NCI-H2081 (cell line): ENCODE data around the gene COG7.

ENCODE experiments used
- DNase-seq, 2 experiments: peaks; one replicate each; lab custom pipeline; 2025; lab: John Stamatoyannopoulos, UW

Gene COG7

DNA sequence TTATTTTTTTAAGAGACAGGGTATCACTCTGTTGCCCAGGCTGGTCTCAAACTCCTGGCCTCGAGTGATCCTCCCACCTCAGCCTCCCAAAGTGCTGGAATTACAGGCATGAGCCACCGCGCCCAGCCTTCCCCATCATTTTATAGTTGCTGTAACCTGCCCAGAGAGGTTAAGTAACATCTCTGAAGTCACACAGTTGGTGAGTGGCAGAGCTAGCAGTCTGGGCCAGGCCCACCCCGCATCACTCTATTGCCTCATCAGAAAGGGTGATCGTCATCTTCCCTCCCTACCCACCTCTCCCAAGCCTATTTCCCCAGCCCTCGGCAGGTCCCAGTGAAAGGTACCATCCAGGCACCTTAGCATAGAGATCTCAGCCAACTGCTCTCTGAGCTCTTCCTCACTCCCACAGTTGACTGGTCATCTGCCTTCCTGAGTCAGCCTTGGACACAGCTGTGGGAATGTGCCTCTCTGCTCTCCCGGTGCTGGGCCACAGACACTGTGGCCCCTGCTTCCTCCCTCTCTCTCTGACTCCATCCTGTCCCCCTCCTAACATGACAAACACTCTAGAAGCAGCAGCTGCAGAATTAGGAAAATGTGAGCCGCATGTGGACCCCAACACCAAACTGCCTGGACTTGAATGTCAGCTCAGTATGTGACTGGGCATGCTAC is 93.8 kb downstream of the COG7 start:
- DNase-seq, result no peak

DNA sequence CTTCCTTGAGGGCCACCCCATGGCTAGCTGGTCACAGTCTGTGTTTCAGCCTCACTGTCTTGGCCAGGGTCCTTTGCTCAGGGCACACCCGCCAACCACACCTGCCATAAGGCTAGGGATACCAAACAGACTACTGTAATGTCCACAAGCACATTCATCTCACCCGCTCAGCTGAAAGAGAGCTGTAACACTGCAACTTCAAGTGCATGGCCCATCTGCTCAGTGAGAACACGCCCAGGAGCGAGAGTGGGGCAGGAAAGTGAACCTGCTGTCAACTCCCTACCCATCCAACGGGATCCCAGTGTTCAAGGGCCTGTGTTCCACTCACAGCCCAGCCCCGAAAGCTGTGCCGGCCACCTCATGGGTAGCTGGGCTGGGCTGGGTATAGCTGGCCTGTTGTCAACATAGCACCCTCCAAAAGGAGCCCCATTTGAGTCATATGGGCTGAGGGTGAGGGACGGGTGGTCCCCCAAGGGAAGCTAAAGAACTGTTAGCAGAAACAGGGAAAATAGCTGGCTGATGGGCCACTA is 95.2 kb downstream of the COG7 start:
- DNase-seq, result no peak

DNA sequence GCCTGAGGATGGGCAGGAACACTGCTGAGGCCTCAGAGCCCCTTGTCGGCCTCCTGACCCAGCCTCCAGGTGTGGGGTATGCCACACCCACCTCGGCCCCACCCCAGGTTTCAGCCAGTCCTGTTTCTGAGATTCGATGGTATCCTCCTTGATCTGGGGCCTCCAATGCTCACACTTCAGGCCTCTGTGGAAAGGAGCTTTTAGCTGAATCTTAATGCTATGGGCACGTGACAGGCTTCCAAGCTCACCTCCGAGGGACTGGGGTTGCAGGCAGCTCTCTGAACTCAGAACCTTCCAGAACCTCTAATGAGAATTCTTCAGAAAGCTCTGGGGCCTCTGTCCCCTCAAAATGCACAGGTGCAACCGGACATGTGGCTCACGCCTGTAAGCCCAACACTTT is 96.0 kb downstream of the COG7 start:
- DNase-seq, result no peak

DNA sequence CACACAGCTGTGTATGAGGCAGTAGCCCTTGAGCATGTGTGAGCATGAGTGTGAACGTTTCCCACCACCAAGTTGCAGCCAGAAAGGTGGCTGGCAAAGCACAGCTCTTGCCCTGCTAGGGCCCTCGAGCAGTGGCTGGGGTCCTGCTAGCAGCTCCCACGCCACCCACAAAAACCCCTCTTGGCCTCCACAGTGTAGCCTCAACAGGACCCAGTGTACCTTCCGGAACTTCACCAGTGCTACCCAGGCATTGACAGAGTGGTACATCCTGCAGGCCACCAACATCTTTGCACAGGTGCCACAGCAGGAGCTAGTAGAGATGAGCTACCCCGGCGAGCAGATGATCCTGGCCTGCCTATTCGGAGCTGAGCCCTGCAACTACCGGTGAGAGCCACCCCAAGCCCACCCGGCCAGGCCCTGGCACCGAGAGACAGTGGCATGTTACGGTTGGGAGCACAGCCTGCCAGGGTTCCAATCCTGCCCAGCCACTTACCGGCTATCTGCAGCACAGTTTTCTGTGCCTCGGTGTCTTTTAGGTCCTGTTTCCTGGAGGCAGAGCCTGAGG is 97.8 kb downstream of the COG7 start:
- DNase-seq, result no peak

- no peak for DNase-seq
Measured at GRCh38 chr16:23354246-23354645, 98.7 kb downstream of the COG7 start.

DNA sequence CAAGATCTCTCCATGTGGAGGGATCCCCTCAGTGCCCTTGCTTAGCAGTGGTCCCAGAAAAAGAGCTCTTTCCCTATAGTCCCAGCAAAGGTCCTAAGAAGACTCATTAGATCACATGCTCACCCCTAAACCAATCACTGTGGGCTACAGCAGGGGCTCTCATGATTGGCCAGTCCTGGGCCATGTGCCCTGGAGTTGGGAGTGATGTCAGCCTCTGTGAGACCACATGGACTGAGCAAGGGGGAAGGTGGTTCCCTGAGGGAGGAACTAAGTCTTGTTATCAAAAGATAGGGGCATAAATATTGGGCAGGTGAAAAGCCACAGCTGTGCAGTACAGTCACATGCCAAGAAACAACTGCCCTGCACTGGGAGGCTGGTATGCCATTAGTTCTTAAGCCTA is 99.5 kb downstream of the COG7 start:
- no peak for DNase-seq

DNA sequence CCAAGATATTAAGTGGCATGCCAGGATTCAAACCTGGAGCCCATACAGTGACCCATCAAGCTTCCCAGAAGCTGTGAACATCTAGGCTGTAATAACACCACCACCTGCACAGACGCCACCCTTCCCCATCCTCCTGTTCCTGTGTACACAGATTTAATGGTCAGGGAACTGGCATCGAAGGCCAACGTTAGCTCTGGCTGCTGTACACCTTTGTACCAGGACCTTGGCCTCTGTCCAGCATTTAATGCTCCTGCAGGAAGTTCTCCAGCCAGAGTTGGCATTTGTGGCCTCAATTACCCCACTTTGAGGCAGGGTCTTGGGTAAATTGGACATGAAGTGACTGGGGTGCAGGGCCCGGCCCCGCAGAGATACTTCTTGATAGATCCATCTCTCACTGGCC is 101.6 kb downstream of the COG7 start:
- peak in 1 of 2 experiments; percentile 62 for DNase-seq

DNA sequence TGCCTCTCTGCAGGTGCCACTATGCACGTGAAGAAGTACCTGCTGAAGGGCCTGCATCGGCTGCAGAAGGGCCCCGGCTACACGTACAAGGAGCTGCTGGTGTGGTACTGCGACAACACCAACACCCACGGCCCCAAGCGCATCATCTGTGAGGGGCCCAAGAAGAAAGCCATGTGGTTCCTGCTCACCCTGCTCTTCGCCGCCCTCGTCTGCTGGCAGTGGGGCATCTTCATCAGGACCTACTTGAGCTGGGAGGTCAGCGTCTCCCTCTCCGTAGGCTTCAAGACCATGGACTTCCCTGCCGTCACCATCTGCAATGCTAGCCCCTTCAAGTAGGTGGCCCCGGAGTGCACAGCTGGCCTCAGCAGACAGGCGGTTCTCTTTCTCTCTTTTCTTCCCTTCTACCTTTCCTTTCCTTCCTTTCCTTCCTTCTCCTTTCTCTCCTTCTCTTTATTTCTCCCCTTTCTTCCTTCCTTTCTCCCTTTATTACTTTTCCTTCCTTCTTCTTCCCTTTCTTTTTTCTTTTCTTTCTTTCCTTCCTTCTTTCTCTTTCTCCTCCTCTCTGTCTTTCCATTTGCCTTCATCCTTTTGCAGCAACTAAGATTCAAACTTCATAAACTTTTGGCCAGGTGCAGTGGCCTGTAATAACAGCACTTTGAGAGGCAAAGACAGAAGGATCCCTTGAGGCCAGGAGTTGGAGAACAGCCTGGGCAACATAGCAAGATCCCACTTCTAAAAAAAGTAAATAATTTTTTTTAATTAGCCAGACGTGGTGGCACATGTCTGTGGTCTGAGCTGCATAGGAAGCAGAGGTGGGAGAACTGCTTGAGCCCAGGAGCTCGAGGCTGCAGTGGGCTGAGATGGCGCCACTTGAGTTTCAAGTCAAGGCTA is 104.2 kb downstream of the COG7 start:
- no peak for DNase-seq

DNA sequence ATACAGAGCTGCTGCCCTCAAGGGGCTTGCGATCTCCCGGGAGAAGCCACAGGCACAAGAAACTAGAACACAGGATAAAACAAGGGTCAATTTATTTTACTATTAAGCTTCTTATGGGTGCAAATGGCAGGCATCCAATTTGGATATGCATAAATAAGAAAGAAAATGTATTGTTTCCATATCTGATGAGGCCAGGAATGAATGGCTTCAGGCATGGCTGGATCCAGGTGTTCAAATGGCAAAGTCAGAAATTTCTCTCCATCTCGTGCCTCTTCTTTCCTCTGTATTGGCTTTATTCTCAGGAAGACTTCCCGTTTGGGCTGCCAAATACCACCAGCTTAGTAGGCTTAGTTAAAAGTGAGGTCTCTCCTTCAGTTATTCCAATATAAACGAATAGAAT is 107.8 kb downstream of the COG7 start:
- no peak for DNase-seq

GRCh38 chr16:23343643-23344612 is 109.1 kb downstream of the COG7 start:
- no peak for DNase-seq

DNA sequence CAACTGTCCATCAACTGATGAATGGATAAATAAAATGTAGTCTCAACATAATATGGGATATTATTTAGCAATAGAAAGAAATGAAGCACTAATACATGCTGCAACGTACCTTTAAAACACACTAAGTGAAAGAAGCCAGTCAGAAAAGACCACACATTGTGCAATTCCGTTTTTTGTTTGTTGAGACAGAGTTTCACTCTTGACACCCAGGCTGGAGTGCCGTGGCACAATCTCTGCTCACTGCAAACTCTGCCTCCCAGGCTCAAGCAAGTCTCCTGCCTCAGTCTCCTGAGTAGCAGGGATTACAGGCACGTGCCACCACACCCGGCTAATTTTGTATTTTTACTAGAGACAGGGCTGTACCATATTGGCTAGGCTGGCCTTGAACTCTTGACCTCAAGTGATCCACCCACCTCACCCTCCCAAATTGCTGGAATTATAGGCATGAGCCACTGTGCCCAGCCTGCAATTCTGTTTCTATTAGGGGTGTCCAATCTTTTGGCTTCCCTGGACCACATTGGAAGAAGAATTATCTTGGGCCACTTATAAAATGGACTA is 110.8 kb downstream of the COG7 start:
- DNase-seq, result no peak

DNA sequence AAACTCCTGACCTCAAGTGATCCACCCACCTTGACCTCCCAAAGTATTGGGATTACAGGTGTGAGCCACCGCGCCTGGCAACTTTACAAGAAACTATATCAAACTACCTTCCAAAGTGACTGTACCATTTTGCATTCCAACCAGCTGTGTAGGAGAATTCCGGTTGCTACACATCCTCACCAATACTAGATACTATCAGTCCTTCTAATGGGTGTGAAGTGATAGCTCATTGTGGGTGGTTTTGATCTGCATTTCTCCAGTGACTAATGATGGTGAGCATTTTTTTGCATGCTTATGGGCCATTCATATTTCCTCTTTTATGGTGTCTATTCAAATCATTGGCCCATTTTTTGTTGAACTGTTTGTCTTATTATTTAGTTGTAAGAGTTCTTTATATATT is 113.2 kb downstream of the COG7 start:
- no peak for DNase-seq
